GM12875 (cell line): ENCODE data around the gene DSTYK.

Experiments used
- H3K4me3 ChIP-seq: one replicate; pipeline ENCODE4 v1.5.1; 2011; ENCODE audit warnings: low read depth, low read length, control low read depth
- CTCF ChIP-seq: IDR thresholded peaks from 2 replicates; pipeline ENCODE4 v1.5.1; 2011; ENCODE audit warnings: low read depth, mild to moderate bottlenecking, control low read depth, inconsistent platforms, low read length, moderate library complexity, borderline replicate concordance; ENCODE audit not compliant: insufficient read depth

The DSTYK gene

GRCh38 chr1:205152505-205152904 is 59.0 kb downstream of the DSTYK start:
- TF ChIP-seq CTCF, result no peak

GRCh38 chr1:205150651-205151428 is 60.7 kb downstream of the DSTYK start:
- no peak for TF ChIP-seq CTCF
- no peak overlapping the region for H3K4me3 ChIP-seq

More at GRCh38 chr1:205152505-205152904, 59.0 kb downstream of the DSTYK start:
- H3K4me3 ChIP-seq, result no peak overlapping the region

GRCh38 chr1:205147191-205147835 is 64.2 kb downstream of the DSTYK start:
- no peak for TF ChIP-seq CTCF
- H3K4me3 ChIP-seq, result no peak overlapping the region

- no peak for TF ChIP-seq CTCF
Observed at GRCh38 chr1:205144751-205145150, 66.8 kb downstream of the DSTYK start.

GRCh38 chr1:205144046-205144720 is 67.3 kb downstream of the DSTYK start:
- no peak overlapping the region for H3K4me3 ChIP-seq
- TF ChIP-seq CTCF, result no peak

More at GRCh38 chr1:205144751-205145150, 66.8 kb downstream of the DSTYK start:
- no peak overlapping the region for H3K4me3 ChIP-seq

GRCh38 chr1:205142102-205142469 is 69.4 kb downstream of the DSTYK start:
- H3K4me3 ChIP-seq, result no peak overlapping the region
- no peak for TF ChIP-seq CTCF
